ENCODE data around the gene GABARAP.

DNA sequence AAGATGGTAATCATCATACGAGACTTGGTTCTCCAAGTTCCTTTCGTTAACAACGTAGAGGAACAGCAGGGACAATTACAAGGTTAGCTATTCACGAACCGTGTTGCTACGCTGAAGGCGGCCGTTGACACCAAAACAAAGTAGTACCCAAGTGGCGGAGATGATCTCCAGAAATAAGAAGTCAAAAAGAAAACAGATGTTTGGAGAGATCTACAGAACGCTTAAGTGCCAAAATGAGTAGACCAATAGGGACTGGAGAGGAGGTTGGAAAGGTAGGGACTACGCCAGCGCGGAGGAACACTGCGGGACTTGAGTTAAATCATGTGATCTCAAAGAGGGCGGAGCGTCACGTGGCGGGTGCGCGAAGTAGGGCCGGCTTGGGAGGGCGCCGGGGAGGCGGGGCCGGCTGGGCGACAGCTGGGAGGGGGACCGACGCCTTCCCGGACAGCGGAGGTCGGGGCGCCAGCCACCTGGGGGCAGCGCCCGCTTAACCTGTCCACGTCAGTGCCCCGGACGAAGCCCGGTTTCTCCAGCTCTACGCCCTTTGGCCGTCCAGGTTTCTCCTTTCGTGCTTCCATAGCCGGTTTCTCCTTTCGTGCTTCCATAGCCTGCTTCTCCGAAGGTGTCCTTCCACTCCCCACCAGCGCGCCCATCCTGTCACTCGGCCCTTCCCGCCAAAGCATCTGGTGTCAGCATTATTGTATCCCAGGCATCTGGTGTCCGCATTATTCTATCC is 636 bp upstream of the GABARAP start:
- TF ChIP-seq, protein P1, sequence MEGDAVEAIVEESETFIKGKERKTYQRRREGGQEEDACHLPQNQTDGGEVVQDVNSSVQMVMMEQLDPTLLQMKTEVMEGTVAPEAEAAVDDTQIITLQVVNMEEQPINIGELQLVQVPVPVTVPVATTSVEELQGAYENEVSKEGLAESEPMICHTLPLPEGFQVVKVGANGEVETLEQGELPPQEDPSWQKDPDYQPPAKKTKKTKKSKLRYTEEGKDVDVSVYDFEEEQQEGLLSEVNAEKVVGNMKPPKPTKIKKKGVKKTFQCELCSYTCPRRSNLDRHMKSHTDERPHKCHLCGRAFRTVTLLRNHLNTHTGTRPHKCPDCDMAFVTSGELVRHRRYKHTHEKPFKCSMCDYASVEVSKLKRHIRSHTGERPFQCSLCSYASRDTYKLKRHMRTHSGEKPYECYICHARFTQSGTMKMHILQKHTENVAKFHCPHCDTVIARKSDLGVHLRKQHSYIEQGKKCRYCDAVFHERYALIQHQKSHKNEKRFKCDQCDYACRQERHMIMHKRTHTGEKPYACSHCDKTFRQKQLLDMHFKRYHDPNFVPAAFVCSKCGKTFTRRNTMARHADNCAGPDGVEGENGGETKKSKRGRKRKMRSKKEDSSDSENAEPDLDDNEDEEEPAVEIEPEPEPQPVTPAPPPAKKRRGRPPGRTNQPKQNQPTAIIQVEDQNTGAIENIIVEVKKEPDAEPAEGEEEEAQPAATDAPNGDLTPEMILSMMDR (IDR thresholded peaks at IDR 0.05; ENCODE audit: poor library complexity, severe bottlenecking), result peak; percentile 30
- no peak for TF ChIP-seq EZH2 (IDR thresholded peaks at IDR 0.05; ENCODE audit: borderline replicate concordance, insufficient read depth, low read length, poor library complexity, severe bottlenecking)
- peak; percentile 83 for TF ChIP-seq POLR2AphosphoS5 (IDR thresholded peaks at IDR 0.05)
- peak; percentile 51 for TF ChIP-seq SMC3 (conservative IDR thresholded peaks at IDR 0.05; ENCODE audit: poor library complexity)
- TF ChIP-seq, protein P2, sequence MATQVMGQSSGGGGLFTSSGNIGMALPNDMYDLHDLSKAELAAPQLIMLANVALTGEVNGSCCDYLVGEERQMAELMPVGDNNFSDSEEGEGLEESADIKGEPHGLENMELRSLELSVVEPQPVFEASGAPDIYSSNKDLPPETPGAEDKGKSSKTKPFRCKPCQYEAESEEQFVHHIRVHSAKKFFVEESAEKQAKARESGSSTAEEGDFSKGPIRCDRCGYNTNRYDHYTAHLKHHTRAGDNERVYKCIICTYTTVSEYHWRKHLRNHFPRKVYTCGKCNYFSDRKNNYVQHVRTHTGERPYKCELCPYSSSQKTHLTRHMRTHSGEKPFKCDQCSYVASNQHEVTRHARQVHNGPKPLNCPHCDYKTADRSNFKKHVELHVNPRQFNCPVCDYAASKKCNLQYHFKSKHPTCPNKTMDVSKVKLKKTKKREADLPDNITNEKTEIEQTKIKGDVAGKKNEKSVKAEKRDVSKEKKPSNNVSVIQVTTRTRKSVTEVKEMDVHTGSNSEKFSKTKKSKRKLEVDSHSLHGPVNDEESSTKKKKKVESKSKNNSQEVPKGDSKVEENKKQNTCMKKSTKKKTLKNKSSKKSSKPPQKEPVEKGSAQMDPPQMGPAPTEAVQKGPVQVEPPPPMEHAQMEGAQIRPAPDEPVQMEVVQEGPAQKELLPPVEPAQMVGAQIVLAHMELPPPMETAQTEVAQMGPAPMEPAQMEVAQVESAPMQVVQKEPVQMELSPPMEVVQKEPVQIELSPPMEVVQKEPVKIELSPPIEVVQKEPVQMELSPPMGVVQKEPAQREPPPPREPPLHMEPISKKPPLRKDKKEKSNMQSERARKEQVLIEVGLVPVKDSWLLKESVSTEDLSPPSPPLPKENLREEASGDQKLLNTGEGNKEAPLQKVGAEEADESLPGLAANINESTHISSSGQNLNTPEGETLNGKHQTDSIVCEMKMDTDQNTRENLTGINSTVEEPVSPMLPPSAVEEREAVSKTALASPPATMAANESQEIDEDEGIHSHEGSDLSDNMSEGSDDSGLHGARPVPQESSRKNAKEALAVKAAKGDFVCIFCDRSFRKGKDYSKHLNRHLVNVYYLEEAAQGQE (IDR thresholded peaks at IDR 0.05; ENCODE audit: borderline replicate concordance), result no peak
- TF ChIP-seq RAD21 (conservative IDR thresholded peaks at IDR 0.05), result peak; percentile 39
- TF ChIP-seq MXI1 (conservative IDR thresholded peaks at IDR 0.05; ENCODE audit: poor library complexity, severe bottlenecking), result peak; percentile 51
